ENCODE data around the gene EFCAB6.

Gene EFCAB6

GRCh38 chr22:43847376-43848289 lies 35.5 kb upstream of the EFCAB6 start:
- no peak for DNase-seq

- no peak for DNase-seq
Measured at GRCh38 chr22:43846966-43847365, 34.9 kb upstream of the EFCAB6 start.

DNA sequence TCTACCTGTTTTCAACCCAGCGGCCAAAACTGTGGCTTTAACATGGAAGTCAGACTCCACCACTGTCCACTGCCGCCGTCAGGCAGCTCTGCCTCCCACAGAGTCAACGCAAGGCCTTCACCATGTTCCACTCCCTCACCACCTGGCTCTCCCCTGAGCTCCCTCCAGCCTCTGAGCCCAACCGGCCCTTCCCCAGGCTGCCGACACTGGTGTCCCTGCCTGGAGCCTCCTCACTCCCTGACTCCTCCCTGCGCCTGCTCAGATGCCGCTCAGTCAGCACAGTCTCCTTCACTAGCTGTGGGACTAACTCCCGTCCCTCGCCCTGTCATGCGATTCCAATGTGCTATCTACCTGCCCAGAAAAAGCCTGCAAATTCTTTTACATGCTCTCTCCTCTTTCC lies 33.9 kb upstream of the EFCAB6 start:
- DNase-seq: no peak

GRCh38 chr22:43844560-43845545 lies 32.7 kb upstream of the EFCAB6 start:
- no peak for DNase-seq

- no peak for DNase-seq
Measured at GRCh38 chr22:43843783-43844530, 31.9 kb upstream of the EFCAB6 start.

DNA sequence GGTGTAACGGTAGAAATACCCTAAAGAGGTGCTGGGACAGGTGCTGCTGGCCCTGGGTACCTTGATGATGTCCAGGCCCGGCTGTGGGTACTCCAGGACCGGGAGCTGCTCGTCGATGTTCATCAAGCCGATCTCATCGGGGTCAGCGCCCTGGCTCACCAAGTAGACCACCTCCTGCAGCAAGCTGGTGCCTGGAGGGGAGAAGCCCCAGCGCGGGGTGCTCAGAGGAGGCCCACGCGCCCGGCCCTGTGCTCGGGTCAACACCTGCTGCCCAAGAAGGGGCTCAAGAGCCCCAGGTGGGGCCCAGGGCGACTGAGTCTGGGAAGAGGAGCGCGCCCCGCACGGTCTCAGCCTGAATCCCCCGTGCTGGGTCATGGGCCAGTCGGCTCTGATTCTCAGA lies 29.6 kb upstream of the EFCAB6 start:
- DNase-seq: no peak

GRCh38 chr22:43840851-43841250 lies 28.7 kb upstream of the EFCAB6 start:
- no peak for DNase-seq

DNA sequence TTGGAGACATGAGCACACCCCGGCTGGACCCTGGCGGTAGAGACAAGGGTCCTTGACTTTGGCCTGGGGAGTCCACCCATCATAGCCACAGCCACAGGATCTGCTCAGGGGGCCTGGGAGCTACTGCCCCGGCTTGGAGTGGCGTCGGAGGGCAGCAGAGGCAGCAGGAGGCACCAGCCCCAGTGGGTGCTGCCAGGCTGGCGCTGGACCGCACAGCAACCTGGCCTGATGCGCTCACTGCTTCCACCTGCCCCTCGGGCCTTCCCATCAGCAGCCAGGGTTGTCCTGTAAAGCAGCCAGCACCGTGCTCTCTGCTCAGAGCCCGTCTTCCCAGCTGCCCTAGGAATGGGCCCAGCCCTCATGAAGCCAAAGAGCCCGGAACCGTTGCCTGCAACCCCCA lies 28.3 kb upstream of the EFCAB6 start:
- DNase-seq: no peak

DNA sequence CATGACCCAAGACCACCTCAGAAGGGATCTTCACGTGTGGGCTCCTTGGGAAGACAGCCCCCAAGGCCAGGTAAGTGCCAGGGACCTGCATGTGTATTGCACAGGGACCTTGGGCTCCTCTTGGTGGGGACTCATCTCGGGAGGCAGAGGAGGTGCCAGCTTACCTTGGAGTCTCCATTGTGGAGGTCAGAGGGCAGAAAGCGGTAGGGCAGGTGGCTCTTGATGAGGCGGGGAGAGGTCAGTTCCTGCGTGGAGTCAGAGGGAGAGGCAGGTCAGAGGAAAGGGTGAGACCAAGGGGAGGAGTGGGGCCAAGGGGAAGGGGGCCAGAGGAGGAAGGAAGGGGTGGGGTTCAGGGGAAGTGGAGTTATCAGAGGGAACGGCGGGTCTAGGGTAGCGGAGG lies 27.7 kb upstream of the EFCAB6 start:
- no peak for DNase-seq

DNA sequence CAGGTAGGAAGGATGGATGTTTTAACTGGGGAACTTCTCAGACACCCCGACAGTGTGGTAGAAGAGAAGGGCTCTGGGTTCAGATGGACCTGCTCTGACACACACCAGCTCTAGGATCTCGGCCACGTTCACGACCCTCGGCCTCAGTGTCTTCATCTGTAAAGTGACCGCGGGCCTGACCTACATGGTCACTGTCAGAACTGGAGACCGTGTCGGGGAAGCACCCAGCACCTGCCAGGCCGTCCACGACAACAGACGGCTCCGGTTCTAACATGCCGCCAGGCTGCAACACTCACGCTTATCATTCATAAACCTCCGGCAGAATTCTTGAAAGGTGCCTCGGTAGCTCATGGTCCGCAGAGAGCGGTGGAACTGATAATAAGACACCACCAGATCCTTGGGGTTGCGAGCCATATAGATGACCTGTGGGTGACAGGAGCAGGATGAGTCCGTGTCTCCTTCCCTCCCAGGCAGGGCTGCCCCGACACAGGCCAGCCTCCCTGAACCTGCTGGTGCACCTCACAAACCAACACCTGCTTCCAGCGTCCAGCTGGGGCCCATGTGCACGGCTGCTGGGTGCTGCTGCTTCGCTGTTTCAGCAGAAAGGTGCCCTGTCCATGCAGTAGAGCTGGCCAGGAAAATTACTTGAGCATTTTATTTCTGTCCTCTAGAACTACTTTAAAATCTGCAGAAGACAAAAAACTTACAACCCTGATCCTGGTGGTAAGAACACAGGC lies 26.6 kb upstream of the EFCAB6 start:
- no peak for DNase-seq

GRCh38 chr22:43838161-43838560 lies 26.1 kb upstream of the EFCAB6 start:
- no peak for DNase-seq

DNA sequence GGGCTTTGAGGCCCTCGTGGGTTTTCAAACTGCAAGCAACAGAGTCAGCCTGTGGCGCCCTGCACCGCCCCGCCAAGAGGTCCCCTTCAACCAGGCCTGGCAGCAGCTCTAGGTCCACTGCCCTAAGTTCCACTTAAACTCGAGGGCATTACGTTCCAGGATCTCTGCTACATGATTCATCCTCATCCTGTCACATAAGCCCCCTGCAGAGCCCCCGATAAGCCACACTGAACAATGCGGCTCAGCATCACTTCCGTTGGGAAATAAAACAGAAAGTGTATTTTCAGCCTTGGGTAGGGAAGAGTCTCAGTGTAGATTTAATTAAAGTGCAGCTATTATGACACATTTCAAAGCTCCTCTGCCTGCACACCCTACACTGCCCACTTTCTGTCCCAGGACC lies 25.6 kb upstream of the EFCAB6 start:
- no peak for DNase-seq

DNA sequence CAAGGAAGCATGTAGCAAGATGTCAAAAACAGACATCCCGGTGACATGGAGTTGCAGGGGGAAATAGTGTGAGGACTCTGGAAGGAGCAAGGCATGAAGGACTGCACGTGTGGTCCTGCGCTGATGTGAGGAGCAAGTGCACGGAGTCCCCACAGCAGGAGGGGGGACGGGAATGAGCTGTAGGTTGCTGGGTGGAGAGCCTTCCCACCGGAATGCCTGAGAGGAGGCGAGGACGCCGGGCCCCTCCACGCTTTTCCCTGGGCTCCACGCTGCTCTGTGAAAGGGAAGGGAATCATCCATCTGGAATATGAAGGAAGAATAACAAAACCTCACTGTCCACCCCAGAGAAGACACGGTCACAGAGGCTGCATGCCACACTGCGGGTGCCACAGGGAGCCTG lies 23.6 kb upstream of the EFCAB6 start:
- no peak for DNase-seq

- no peak for DNase-seq
Measured at GRCh38 chr22:43835166-43835565, 23.1 kb upstream of the EFCAB6 start.

- no peak for DNase-seq
Measured at GRCh38 chr22:43833286-43834240, 21.5 kb upstream of the EFCAB6 start.

GRCh38 chr22:43832393-43833265 lies 20.5 kb upstream of the EFCAB6 start:
- DNase-seq: no peak

GRCh38 chr22:43831561-43832392 lies 19.7 kb upstream of the EFCAB6 start:
- no peak for DNase-seq

DNA sequence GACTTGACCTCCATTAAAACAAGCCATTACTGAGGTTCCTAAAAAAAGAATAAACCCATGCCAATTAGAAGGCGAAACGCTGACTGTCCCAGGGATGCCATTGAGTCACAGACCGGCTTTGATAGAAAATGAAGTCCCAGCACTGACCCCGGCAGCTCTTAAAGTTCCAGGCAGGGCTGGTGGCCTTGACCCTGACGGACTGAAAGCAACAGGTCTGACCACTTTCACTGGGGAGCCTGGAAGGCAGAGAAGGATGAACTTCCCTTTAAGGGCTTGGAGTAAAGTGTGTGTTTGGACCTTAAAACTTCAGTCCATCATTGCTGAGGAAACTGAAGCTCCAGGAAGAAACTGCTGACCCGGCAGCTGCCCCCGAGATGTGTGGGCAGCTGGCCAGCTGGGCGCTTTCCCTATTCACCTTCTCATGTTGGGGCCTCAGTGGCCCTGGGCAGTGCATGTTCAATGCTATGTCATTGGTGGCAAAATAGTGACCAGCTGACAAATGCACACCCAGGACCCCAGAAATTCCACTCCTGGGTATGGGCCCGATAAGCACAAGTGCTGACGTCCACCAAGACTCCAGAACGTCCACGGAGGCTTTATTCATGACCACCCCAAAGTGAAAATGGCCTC lies 18.9 kb upstream of the EFCAB6 start:
- no peak for DNase-seq

Data from NCI-H2029 treated with DMSO at 0.1 percent for 48 hours (cell line).